Liver (tissue), 9 donors: ENCODE measurements around the gene MEF2D. TPM values are rescaled to one million over a fixed set of nuclear protein-coding genes. Genes with fewer than 3 reads are reported as not detected.

Experiments
- DNase-seq: peaks from one replicate; pipeline ENCODE4 v3.0.0-alpha.2; 2017; ENCODE audit warnings: low spot score
- H3K27ac ChIP-seq, 2 donors: one replicate each; pipeline ENCODE4 v1.7.0; 2013; ENCODE audit warnings: inconsistent platforms in 2 of 2, low read length in 2 of 2, control low read depth in 1 of 2, low read depth in 1 of 2, mild to moderate bottlenecking in 1 of 2
- H3K27me3 ChIP-seq, 4 donors: one replicate each; pipeline versions ENCODE4 v1.6.1 to v1.7.0; 2013; ENCODE audit warnings: low read length in 3 of 4, inconsistent platforms in 1 of 4, mild to moderate bottlenecking in 1 of 4, moderate library complexity in 1 of 4; ENCODE audit not compliant: control insufficient read depth in 4 of 4, insufficient read depth in 4 of 4
- H3K36me3 ChIP-seq, 4 donors: one replicate each; pipeline versions ENCODE4 v1.6.1 to v1.7.0; 2013; ENCODE audit warnings: low read length in 3 of 4, mild to moderate bottlenecking in 3 of 4, low read depth in 1 of 4, moderate library complexity in 1 of 4; ENCODE audit not compliant: control insufficient read depth in 4 of 4, insufficient read depth in 3 of 4
- H3K4me1 ChIP-seq, 4 donors: one replicate each; pipeline versions ENCODE4 v1.6.1 to v1.7.0; 2013; ENCODE audit warnings: low read length in 3 of 4, mild to moderate bottlenecking in 3 of 4, moderate library complexity in 1 of 4; ENCODE audit not compliant: control insufficient read depth in 4 of 4, insufficient read depth in 4 of 4
- H3K4me3 ChIP-seq, 3 donors: one replicate each; pipeline versions ENCODE4 v1.6.1 to v1.7.0; 2013; ENCODE audit warnings: low read length in 3 of 3, control low read depth in 1 of 3, low read depth in 1 of 3, mild to moderate bottlenecking in 1 of 3
- H3K9ac ChIP-seq, 2 donors: one replicate each; pipeline ENCODE4 v1.7.0; 2013; ENCODE audit warnings: low read length in 2 of 2, mild to moderate bottlenecking in 2 of 2, moderate library complexity in 2 of 2, control low read depth in 1 of 2, low read depth in 1 of 2
- H3K9me3 ChIP-seq, 4 donors: one replicate each; pipeline versions ENCODE4 v1.6.1 to v1.7.0; 2013; ENCODE audit warnings: low read length in 3 of 4; ENCODE audit not compliant: control insufficient read depth in 4 of 4
- ATF3 ChIP-seq: IDR thresholded peaks from 2 replicates; pipeline ENCODE4 v1.6.1; 2016; ENCODE audit warnings: antibody characterized with exemption
- CTCF ChIP-seq: fragments of 150-350 bp; IDR thresholded peaks from 2 replicates; pipeline ENCODE4 v1.5.1; 2017; ENCODE audit warnings: improper control_type of control experiment, low read depth, low read length; ENCODE audit not compliant: missing input control
- EGR1 ChIP-seq, 2 donors: IDR thresholded peaks; 2 replicates each; pipeline ENCODE4 v1.6.1; 2016 to 2018; ENCODE audit warnings: antibody characterized with exemption in 2 of 2, low read depth in 2 of 2
- FOXA1 ChIP-seq: IDR thresholded peaks from 2 replicates; pipeline ENCODE4 v1.6.1; 2016; ENCODE audit warnings: antibody characterized with exemption
- FOXA2 ChIP-seq: IDR thresholded peaks from 2 replicates; pipeline ENCODE4 v1.6.1; 2016; ENCODE audit warnings: antibody characterized with exemption
- GABPA ChIP-seq, 2 donors: IDR thresholded peaks in 1 of 2; conservative IDR thresholded peaks in 1 of 2; 2 replicates each; pipeline ENCODE4 v1.6.1; 2016; ENCODE audit warnings: antibody characterized with exemption in 2 of 2, mild to moderate bottlenecking in 1 of 2, moderate library complexity in 1 of 2
- HNF4A ChIP-seq, 2 donors: conservative IDR thresholded peaks; 2 replicates each; pipeline ENCODE4 v1.6.1; 2016; ENCODE audit warnings: antibody characterized with exemption in 2 of 2, mild to moderate bottlenecking in 2 of 2
- HNF4G ChIP-seq: IDR thresholded peaks from 2 replicates; pipeline ENCODE4 v1.6.1; 2016; ENCODE audit warnings: antibody characterized with exemption
- JUND ChIP-seq, 2 donors: IDR thresholded peaks; 2 replicates each; pipeline ENCODE4 v1.6.1; 2016; ENCODE audit warnings: antibody characterized with exemption in 2 of 2
- NR2F2 ChIP-seq: IDR thresholded peaks from 2 replicates; pipeline ENCODE4 v1.6.1; 2016; ENCODE audit warnings: antibody characterized with exemption
- RAD21 ChIP-seq, 2 donors: IDR thresholded peaks; 2 replicates each; pipeline ENCODE4 v1.6.1; 2016; ENCODE audit warnings: antibody characterized with exemption in 2 of 2, mild to moderate bottlenecking in 2 of 2
- RXRA ChIP-seq, 2 donors: IDR thresholded peaks; 2 replicates each; pipeline ENCODE4 v1.6.1; 2017 to 2018; ENCODE audit warnings: antibody characterized with exemption in 2 of 2, mild to moderate bottlenecking in 1 of 2
- SP1 ChIP-seq: IDR thresholded peaks from 2 replicates; pipeline ENCODE4 v1.6.1; 2018; ENCODE audit warnings: antibody characterized with exemption, mild to moderate bottlenecking
- TAF1 ChIP-seq: conservative IDR thresholded peaks from 2 replicates; pipeline ENCODE4 v1.6.1; 2016; ENCODE audit warnings: antibody characterized with exemption, mild to moderate bottlenecking
- YY1 ChIP-seq: IDR thresholded peaks from 2 replicates; pipeline ENCODE4 v1.6.1; 2016; ENCODE audit warnings: antibody characterized with exemption, mild to moderate bottlenecking
- WGBS: extraction: QIAGEN DNeasy Blood & Tissue Kit; methylation state at CpG from one replicate; pipeline ENCODE4 v1.1.7; 2013; 5-methylcytosine and 5-hydroxymethylcytosine counted together
- polyA plus RNA-seq, 2 donors: library from polyadenylated mRNA; stranded (reverse) in 1 of 2; unstranded in 1 of 2; fragments of 200-250 nt in 1 of 2; fragments of >200 nt in 1 of 2; fragmentation: Nextera tagmentation in 1 of 2; extraction: Ambion mirVana in 1 of 2; gene quantifications; one replicate each; pipeline versions ENCODE4 v1.2.1 to v1.2.3, GENCODE V29; 2013 to 2015
- total RNA-seq, 2 donors: library from RNA; depleted of rRNA; stranded (reverse); fragments of >200 nt; gene quantifications; one replicate each; pipeline ENCODE4 v1.2.3, GENCODE V29; 2014
- TF ChIP-seq, protein P1 (sequence below): IDR thresholded peaks from 2 replicates; pipeline ENCODE4 v1.6.1; 2016; ENCODE audit warnings: antibody characterized with exemption
- TF ChIP-seq, protein P2 (sequence below): IDR thresholded peaks from 2 replicates; pipeline ENCODE4 v1.6.1; 2016; ENCODE audit warnings: antibody characterized with exemption, mild to moderate bottlenecking
- donor health status: healthy.
- donor health status: healthy.
- donor health status: healthy.
- donor health status: healthy.
- donor health status: healthy.

MEF2D gene
- total and polyA plus RNA-seq, 4 donors: 3.4 to 7.6 (median 5.5) TPM

DNA sequence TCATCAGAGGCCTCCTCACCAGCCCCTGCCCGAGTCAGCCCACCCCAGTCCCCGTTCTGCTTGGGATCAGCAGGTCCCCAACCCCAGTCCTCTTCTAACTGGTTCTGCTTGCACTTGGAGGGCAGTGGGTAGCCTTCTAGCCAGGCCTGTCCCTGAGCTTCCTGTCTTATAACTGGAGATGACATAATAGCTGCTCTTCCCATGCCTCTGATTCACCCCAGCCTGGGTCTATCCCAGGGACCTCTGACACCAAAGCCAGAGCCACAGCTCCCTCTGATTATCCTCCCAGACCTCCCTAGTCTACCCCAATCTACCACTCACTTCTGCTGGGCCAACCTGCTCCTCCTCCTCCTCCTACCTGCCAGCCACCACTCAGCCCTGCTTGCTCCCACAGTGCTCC lies 40.4 kb upstream of the MEF2D start (continued):
- TF ChIP-seq CTCF (no peak), RXRA (IDR thresholded peaks at IDR 0.05) (no peak)

DNA sequence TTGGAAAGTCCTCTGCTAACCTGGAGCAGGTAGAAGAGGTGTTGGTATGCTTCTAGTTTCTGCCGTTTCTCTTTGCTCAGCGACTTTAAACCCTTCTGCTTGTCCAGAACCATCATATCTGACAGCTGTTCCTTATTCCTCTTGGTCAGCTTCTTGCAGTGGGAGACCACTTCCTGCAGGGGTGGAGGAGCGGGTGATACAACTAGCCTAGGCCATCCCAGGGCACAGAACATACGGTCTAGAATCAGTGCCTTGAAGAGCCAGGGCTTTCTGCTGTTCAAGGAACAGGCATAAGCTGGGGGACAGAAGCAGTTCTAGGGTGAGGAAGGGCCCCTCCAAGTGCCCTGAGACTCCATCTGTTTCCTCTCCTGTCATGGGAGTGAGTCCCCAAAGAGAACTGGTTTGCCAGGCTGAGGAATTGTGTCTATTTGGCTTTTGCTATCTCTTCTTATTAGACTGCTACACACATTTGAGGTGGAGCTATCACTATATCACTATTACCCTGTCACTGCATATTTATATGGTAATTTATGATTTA lies 39.3 kb upstream of the MEF2D start:
- WGBS: 89% methylated on average over 4 of the region's 4 CpGs
- no peak overlapping the region for H3K9ac ChIP-seq
- H3K9me3 ChIP-seq: no peaks in the 10 kb centered on the region
- H3K36me3 ChIP-seq: peaks cover 0 to 2% (median 0%) of the 10 kb centered on the region in 4 donors
- H3K4me3 ChIP-seq: no peak overlapping the region
- H3K27me3 ChIP-seq: no peaks in the 10 kb centered on the region
- H3K4me1 ChIP-seq: no peaks in the 10 kb centered on the region
- no peak for TF ChIP-seq FOXA2
- TF ChIP-seq YY1: no peak
- TF ChIP-seq, protein P1, sequence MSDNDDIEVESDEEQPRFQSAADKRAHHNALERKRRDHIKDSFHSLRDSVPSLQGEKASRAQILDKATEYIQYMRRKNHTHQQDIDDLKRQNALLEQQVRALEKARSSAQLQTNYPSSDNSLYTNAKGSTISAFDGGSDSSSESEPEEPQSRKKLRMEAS: no peak
- no peak for TF ChIP-seq RAD21 (IDR thresholded peaks at IDR 0.05)
- TF ChIP-seq HNF4G: no peak
- TF ChIP-seq CTCF: no peak
- TF ChIP-seq JUND (IDR thresholded peaks at IDR 0.05): no peak
- no peak for TF ChIP-seq TAF1
- H3K27ac ChIP-seq: no peak overlapping the region
- no peak for DNase-seq

DNA sequence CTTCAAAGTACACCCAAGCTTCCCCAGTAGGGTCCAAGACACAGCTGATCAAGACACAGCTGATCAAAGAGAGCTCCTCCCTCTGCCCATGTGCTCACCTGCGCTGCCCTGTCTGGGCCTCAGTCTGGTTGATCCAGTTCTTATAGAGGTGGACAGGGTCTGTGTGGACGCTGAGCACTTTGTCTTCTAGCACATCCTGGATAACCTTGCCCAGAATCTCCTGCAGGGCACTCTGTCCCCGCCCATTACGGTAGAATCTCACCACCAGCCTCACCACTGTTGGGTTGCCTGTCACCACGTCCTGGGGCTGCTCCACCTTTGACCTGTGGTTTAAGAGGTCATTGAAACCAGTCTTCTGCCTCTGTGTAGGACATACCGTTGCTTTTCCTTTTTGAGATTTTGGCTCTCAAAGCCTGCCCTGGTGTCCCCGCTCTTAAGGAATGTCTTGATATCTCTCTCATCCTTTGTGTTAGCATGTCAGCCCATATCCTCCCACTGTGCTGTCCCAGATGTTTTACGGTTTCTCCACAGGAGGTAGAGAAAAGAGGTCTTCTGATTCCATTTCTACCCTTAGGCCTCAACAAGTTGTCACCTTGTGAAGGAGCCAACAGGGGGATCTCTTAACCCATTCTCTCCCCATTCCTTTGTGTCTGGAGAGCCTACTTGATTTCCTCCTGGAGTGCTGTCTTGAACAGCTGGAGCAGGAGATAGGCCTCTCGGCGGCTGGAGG lies 38.3 kb upstream of the MEF2D start:
- no peak overlapping the region for H3K9ac ChIP-seq
- no peaks in the 10 kb centered on the region for H3K4me1 ChIP-seq
- H3K27me3 ChIP-seq: no peaks in the 10 kb centered on the region
- WGBS: 93% methylated on average over 10 of the region's 10 CpGs
- H3K36me3 ChIP-seq: peaks cover 0 to 2% (median 0%) of the 10 kb centered on the region in 4 donors
- no peak overlapping the region for H3K27ac ChIP-seq
- no peaks in the 10 kb centered on the region for H3K9me3 ChIP-seq
- DNase-seq: no peak
- no peak overlapping the region for H3K4me3 ChIP-seq
- TF ChIP-seq RAD21 (IDR thresholded peaks at IDR 0.05): no peak
- TF ChIP-seq, protein P2, sequence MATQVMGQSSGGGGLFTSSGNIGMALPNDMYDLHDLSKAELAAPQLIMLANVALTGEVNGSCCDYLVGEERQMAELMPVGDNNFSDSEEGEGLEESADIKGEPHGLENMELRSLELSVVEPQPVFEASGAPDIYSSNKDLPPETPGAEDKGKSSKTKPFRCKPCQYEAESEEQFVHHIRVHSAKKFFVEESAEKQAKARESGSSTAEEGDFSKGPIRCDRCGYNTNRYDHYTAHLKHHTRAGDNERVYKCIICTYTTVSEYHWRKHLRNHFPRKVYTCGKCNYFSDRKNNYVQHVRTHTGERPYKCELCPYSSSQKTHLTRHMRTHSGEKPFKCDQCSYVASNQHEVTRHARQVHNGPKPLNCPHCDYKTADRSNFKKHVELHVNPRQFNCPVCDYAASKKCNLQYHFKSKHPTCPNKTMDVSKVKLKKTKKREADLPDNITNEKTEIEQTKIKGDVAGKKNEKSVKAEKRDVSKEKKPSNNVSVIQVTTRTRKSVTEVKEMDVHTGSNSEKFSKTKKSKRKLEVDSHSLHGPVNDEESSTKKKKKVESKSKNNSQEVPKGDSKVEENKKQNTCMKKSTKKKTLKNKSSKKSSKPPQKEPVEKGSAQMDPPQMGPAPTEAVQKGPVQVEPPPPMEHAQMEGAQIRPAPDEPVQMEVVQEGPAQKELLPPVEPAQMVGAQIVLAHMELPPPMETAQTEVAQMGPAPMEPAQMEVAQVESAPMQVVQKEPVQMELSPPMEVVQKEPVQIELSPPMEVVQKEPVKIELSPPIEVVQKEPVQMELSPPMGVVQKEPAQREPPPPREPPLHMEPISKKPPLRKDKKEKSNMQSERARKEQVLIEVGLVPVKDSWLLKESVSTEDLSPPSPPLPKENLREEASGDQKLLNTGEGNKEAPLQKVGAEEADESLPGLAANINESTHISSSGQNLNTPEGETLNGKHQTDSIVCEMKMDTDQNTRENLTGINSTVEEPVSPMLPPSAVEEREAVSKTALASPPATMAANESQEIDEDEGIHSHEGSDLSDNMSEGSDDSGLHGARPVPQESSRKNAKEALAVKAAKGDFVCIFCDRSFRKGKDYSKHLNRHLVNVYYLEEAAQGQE: no peak
- no peak for TF ChIP-seq NR2F2
- TF ChIP-seq YY1: no peak
- no peak for TF ChIP-seq JUND (IDR thresholded peaks at IDR 0.05)
- no peak for TF ChIP-seq RXRA (IDR thresholded peaks at IDR 0.05)
- TF ChIP-seq GABPA (IDR thresholded peaks at IDR 0.05 in 1 of 2, conservative IDR thresholded peaks at IDR 0.05 in 1 of 2): no peak
- no peak for TF ChIP-seq SP1
- TF ChIP-seq FOXA1: no peak
- TF ChIP-seq FOXA2: no peak
- TF ChIP-seq HNF4G: no peak
- no peak for TF ChIP-seq HNF4A (conservative IDR thresholded peaks at IDR 0.05)
- TF ChIP-seq ATF3: no peak
- TF ChIP-seq, protein P1: no peak
- TF ChIP-seq TAF1: no peak
- TF ChIP-seq CTCF: no peak
- TF ChIP-seq EGR1 (IDR thresholded peaks at IDR 0.05; ENCODE audit: low read depth in 2 of 2): no peak
